DOHH2 (cell line): Measurements from ENCODE around the gene TEAD3.

ENCODE experiments used
- CTCF ChIP-seq: fragments of 200-600 bp; sonication (generic); IDR thresholded peaks from one replicate; pipeline ENCODE4 v1.5.1; 2014; ENCODE audit warnings: antibody characterized with exemption, mild to moderate bottlenecking, low read depth, low read length; ENCODE audit not compliant: poor library complexity, severe bottlenecking
- EZH2phosphoT487 ChIP-seq: fragments of 200-600 bp; sonication (generic); IDR thresholded peaks from 2 replicates; pipeline ENCODE4 v1.6.1; 2017; ENCODE audit warnings: borderline replicate concordance, mild to moderate bottlenecking, antibody characterized with exemption, low read length, moderate library complexity, mixed read lengths

GRCh38 chr6:35505999-35506412, 9.1 kb upstream of the TEAD3 start:
- TF ChIP-seq CTCF: no peak
- no peak for TF ChIP-seq EZH2phosphoT487
